ENCODE results near the gene NFIC.

NFIC gene

DNA sequence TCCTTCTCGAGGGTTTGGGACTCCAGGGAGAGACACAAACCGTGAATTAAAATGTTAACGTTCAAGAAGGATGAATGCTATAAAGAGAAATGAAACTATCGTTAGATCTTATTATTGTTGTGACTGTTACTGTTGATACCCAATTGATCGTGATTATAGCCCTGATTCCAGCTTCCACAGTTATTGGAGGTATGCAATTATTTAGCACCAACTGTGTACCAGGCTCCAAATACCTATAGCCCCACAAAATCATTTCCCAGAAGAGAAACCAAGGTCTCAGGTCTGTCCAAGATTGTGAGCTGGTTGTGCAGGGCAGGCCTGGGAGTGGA is 30.1 kb upstream of the NFIC start:
- in situ Hi-C loops (cut with MboI; ENCODE audit: low sequenced_read_pairs), result loop anchor here (25.0 kb wide), 1 partner anchor 101 kb away; no protein-coding TSS in a partner anchor

- in situ Hi-C loops (cut with MboI; ENCODE audit: low sequenced_read_pairs), result loop anchor here (25.0 kb wide), 1 partner anchor 100 kb away; no protein-coding TSS in a partner anchor
Measured at GRCh38 chr19:3336680-3337523, 29.5 kb upstream of the NFIC start.

GRCh38 chr19:3338541-3339181 is 27.7 kb upstream of the NFIC start:
- in situ Hi-C loops (cut with MboI; ENCODE audit: low sequenced_read_pairs), result loop anchor here (25.0 kb wide), 1 partner anchor 99 kb away; no protein-coding TSS in a partner anchor

DNA sequence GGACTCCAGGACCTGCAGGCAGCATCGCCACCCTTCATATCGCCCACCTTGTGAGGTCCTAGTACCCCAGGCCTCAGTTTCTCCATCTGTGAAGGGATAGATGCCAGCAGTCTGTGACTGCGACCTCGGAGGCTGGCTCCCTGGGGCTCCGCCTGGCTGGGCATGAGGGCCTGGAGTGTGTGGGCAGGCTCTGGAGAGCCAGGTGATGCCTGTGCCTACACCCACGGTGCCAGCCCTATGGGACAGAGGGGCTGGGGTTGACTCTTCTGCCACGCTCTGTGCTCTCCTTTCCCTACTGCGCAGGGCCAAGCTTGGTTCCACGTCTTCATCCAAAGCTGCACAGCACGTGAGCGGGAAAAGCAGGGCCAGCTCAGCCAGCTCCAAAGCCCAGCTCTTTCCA is 26.0 kb upstream of the NFIC start:
- in situ Hi-C loops (cut with MboI; ENCODE audit: low sequenced_read_pairs), result loop anchor here (25.0 kb wide), 1 partner anchor 97 kb away; no protein-coding TSS in a partner anchor

DNA sequence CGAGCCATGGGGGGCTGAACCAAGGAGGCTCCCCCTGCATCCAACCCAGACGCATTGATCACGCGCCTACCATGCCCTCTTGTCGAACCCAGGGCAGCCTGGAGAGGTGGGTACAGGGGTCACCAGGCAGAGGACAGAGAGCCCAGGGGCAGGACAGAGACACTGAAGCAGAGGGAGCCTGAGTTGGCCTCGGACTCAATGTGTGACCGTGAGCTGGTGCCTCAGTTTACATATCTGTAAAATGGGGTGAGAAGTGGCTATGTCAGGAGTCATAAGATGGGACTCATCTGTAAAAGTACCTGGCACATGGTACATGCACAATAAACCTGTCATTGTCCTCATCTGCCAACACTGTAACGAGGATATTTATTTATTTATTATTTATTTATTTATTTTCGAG is 24.1 kb upstream of the NFIC start:
- in situ Hi-C loops (cut with MboI; ENCODE audit: low sequenced_read_pairs), result loop anchor here (25.0 kb wide), 1 partner anchor 95 kb away; no protein-coding TSS in a partner anchor

GRCh38 chr19:3342962-3343361 is 23.4 kb upstream of the NFIC start:
- in situ Hi-C loops (cut with MboI; ENCODE audit: low sequenced_read_pairs), result loop anchor here (25.0 kb wide), 1 partner anchor 94 kb away; no protein-coding TSS in a partner anchor

- in situ Hi-C loops (cut with MboI; ENCODE audit: low sequenced_read_pairs), result loop anchor here (25.0 kb wide), 1 partner anchor 93 kb away; no protein-coding TSS in a partner anchor
Measured at GRCh38 chr19:3343619-3344502, 22.5 kb upstream of the NFIC start.

DNA sequence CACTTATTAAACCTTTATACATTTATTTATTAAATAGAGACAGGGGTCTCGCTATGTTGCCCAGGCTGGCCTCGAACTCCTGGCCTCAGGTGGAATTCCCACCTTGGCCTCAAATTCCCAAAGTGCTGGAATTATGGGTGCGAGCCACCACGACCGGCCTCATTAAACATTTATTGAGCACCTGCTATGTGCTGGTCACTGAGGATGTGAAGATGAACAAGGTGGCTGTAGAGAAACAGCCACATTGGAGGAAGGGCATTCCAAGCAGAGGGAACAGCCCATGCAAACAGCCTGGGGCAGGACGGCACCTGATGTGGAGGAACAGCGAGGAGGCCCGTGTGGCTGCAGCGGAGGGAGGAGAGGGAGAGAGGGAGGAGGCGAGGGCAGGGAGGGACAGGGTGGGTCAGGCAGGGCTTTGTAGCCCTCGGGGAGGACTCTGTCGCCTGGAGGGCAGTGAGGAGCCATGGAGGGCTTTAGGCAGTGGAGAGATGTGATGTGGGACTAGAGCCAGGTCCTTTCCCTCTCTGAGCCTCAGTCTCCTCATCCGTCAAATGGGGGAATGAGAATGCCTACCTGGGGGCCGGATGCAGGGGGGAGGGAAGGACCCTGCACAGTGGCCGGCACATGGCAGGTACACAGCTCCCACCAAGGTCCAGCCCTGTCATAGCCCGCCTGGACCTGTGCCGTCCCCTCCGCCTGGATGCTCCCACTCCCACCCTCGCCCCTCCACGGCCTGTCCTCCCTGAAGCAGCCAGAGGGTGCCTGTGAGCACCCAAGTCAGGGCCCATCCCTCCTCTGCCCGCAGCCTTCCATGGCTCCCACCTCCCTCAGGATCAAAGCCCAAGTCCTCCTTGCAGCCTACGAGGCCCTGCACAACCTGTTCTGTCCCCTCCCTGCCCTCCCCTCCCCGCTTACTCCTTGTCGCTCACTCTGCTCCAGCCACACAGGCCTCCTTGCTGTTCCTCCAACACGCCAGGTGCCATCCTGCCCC is 21.5 kb upstream of the NFIC start:
- in situ Hi-C loops (cut with MboI; ENCODE audit: low sequenced_read_pairs), result loop anchor here (25.0 kb wide), 1 partner anchor 92 kb away; no protein-coding TSS in a partner anchor

GRCh38 chr19:3345850-3346460 is 20.4 kb upstream of the NFIC start:
- in situ Hi-C loops (cut with MboI; ENCODE audit: low sequenced_read_pairs), result loop anchor here (25.0 kb wide), 1 partner anchor 91 kb away; no protein-coding TSS in a partner anchor

- in situ Hi-C loops (cut with MboI; ENCODE audit: low sequenced_read_pairs), result loop anchor here (25.0 kb wide), 1 partner anchor 90 kb away; no protein-coding TSS in a partner anchor
Measured at GRCh38 chr19:3346677-3347353, 19.6 kb upstream of the NFIC start.

- in situ Hi-C loops (cut with MboI; ENCODE audit: low sequenced_read_pairs), result loop anchor here (25.0 kb wide), 1 partner anchor 89 kb away; no protein-coding TSS in a partner anchor
Measured at GRCh38 chr19:3348042-3348441, 18.3 kb upstream of the NFIC start.

DNA sequence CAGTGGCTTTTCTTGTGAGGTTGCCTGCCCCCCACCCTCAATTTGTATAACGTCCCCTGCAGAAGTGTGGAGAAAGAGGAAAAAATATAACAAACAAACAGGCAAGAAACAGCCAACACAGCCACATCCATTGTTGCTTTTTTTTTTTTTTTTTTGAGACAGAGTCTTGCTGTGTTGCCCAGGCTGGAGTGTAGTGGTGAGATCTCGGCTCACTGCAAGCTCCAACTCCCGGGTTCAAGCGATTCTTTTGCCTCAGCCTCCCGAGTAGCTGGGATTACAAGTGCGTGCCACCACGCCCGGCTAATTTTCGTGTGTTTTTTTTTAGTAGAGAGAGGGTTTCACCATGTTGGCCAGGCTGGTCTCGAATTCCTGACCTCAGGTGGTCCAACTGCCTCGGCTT is 17.9 kb upstream of the NFIC start:
- in situ Hi-C loops (cut with MboI; ENCODE audit: low sequenced_read_pairs), result loop anchor here (25.0 kb wide), 1 partner anchor 89 kb away; no protein-coding TSS in a partner anchor

DNA sequence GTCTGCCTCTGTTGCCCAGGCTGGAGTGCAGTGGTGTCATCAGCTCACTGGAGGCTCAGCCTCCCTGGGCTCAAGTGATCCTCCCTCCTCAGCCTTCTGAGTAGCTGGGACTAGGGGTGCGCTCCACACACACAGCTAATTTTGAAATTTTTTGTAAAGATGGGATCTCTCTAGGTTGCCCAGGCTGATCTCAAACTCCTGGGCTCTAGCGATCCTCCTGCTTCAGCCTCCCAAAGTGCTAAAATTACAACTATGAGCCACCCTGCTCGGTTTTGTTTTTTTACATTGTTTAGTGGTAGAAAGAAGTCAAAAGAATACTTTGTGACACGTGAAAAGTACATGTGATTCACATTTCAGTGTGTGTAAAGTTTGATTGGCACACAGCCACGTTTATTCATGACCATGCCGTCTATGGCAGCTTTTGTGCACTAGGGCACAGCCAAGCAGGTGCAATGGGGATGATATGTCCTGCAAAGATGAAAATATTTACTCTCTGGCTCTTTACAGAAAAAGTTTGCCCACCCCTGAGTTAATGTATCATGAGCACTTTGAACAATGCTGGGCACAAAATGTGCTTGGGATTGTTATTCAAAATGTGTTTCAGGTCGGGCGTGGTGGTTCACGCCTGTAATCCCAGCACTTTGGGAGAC is 16.2 kb upstream of the NFIC start:
- in situ Hi-C loops (cut with MboI; ENCODE audit: low sequenced_read_pairs), result no loop called here

- in situ Hi-C loops (cut with MboI; ENCODE audit: low sequenced_read_pairs), result no loop called here
Measured at GRCh38 chr19:3351702-3352447, 14.5 kb upstream of the NFIC start.

DNA sequence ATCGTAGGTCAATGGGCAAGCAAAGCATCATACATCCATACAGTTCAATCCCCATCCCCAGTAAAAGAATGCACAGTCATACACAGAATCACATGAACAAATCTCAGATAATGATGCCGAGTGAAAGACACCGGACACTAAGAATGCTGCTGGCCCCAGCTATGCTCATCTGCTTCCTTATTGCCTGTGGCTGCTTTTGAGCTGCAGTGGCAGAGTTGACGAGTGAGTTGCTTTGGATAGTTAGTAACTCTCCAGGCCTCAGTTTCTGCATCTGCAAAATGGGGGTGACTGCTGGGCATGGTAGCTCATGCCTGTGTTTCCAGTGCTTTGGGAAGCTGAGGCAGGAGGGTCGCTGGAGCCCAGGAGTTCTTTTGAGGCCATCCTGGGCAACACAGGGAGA is 12.9 kb upstream of the NFIC start:
- in situ Hi-C loops (cut with MboI; ENCODE audit: low sequenced_read_pairs), result no loop called here

DNA sequence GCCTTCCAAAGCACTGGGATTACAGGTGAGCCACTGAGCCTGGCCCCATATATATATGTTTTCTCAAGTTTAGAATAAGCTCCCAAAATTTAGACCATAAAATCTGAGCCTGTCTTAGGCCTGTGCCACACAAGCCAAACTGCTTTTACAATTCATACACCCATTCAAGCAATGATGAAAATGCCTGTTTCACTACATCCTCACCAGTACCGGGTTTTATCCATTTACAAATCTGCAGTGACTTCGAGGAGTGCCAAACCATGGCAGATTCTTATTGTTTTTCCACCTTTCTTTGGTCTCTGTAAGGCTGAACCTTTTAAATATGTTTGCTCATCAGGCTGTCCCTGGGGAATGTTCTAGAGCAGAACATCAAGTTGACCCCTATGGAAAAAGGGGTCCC is 9.6 kb upstream of the NFIC start:
- in situ Hi-C loops (cut with MboI; ENCODE audit: low sequenced_read_pairs), result no loop called here

GRCh38 chr19:3357271-3357991 is 9.0 kb upstream of the NFIC start:
- in situ Hi-C loops (cut with MboI; ENCODE audit: low sequenced_read_pairs), result no loop called here
